Measurements from ENCODE around the gene MARVELD1. TPM values are rescaled to one million over a fixed set of nuclear protein-coding genes. Genes with fewer than 3 reads are reported as not detected.

The MARVELD1 gene
- total and polyA plus RNA-seq, 2 of the 8 experiments (the other 6 are each of a cell fraction or from before 2014, with no cell fraction given) = 28.1 to 37.3 TPM

DNA sequence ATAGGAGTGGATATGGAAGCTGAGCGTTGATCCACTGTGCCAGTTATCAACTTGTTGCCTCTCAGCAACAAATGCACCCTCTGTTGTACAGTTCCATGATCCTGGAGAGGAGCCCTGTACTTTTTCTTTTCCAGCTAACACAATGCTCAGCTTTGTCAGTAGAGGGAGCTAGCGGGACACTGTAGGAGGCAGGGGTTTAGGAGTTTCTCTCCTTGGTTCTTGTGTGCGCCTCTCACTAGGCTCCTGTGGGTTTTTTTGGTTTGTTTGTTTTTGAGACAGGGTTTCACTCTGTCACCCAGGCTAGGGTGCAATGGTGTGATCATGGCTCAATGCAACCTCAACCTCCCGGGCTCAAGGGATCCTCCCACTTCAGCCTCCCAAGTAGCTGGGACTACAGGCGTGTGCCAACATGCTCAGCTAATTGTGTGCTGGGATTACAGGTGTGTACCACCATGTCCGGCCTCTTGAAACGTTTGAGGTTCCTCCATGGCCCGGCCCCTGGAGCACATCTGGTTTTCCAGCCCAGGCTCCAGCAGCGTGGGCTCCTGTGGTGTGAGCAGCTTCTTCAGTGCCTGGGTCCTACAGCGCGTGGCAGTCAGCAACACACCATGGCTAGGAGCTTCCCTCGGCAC is 12.0 kb upstream of the MARVELD1 start (continued):
- TF ChIP-seq POU5F1 (IDR thresholded peaks at IDR 0.05; ENCODE audit: low read depth, low read length) (no peak), HDAC6 (IDR thresholded peaks at IDR 0.05; ENCODE audit: low read depth, low read length) (no peak), KDM5A (IDR thresholded peaks at IDR 0.05; ENCODE audit: low read length) (no peak)
